ENCODE measurements around the gene TMEM234.
A peak's percentile ranks its signal among the peaks of the same experiment; 100 is the strongest.

- TF ChIP-seq, protein P1, sequence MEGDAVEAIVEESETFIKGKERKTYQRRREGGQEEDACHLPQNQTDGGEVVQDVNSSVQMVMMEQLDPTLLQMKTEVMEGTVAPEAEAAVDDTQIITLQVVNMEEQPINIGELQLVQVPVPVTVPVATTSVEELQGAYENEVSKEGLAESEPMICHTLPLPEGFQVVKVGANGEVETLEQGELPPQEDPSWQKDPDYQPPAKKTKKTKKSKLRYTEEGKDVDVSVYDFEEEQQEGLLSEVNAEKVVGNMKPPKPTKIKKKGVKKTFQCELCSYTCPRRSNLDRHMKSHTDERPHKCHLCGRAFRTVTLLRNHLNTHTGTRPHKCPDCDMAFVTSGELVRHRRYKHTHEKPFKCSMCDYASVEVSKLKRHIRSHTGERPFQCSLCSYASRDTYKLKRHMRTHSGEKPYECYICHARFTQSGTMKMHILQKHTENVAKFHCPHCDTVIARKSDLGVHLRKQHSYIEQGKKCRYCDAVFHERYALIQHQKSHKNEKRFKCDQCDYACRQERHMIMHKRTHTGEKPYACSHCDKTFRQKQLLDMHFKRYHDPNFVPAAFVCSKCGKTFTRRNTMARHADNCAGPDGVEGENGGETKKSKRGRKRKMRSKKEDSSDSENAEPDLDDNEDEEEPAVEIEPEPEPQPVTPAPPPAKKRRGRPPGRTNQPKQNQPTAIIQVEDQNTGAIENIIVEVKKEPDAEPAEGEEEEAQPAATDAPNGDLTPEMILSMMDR (IDR thresholded peaks at IDR 0.05) = peak; percentile 96
- no peak for TF ChIP-seq POLR2AphosphoS5 (IDR thresholded peaks at IDR 0.05; ENCODE audit: low read depth, low read length)
- no peak for TF ChIP-seq TCF7L2 (IDR thresholded peaks at IDR 0.05; ENCODE audit: low read depth, low read length)
These were observed 26.1 kb upstream of the TMEM234 start for GRCh38 chr1:32247983-32248889.

Measured in Panc1 (cell line).